Measurements from ENCODE around the gene ZNF808. TPM values are rescaled to one million over a fixed set of nuclear protein-coding genes. Genes with fewer than 3 reads are reported as not detected.

ZNF808 gene
- total and polyA plus RNA-seq, 9 of the 15 experiments (the other 6 are each of a cell fraction or from before 2014, with no cell fraction given) = 3.1 to 20.1 (median 10.9) TPM

GRCh38 chr19:52527134-52527955 is at the start of gene ZNF808 (continued):
- TF ChIP-seq ZNF274 (IDR thresholded peaks at IDR 0.05; ENCODE audit: borderline replicate concordance, low read depth, low read length) (no peak), HDAC2 (IDR thresholded peaks at IDR 0.05) (no peak; the same call in 1 of the 2 replicates), ZNF407 (IDR thresholded peaks at IDR 0.05; ENCODE audit: low read depth) (no peak), VEZF1 (CRISPR knock-in tag; IDR thresholded peaks at IDR 0.05) (peak; percentile 83), TARDBP (IDR thresholded peaks at IDR 0.05) (no peak), E2F3 (CRISPR knock-in tag; IDR thresholded peaks at IDR 0.05) (no peak), ZNF507 (tag; conservative IDR thresholded peaks at IDR 0.05) (no peak), ZNF699 (CRISPR knock-in tag; IDR thresholded peaks at IDR 0.05; ENCODE audit: insufficient replicate concordance) (no peak), ZBTB9 (CRISPR knock-in tag; IDR thresholded peaks at IDR 0.05) (no peak), WHSC1 (IDR thresholded peaks at IDR 0.05; ENCODE audit: low read length) (no peak), ETS2 (tag; IDR thresholded peaks at IDR 0.05; ENCODE audit: borderline replicate concordance, poor library complexity, severe bottlenecking) (no peak)
- TF ChIP-seq, protein P1, sequence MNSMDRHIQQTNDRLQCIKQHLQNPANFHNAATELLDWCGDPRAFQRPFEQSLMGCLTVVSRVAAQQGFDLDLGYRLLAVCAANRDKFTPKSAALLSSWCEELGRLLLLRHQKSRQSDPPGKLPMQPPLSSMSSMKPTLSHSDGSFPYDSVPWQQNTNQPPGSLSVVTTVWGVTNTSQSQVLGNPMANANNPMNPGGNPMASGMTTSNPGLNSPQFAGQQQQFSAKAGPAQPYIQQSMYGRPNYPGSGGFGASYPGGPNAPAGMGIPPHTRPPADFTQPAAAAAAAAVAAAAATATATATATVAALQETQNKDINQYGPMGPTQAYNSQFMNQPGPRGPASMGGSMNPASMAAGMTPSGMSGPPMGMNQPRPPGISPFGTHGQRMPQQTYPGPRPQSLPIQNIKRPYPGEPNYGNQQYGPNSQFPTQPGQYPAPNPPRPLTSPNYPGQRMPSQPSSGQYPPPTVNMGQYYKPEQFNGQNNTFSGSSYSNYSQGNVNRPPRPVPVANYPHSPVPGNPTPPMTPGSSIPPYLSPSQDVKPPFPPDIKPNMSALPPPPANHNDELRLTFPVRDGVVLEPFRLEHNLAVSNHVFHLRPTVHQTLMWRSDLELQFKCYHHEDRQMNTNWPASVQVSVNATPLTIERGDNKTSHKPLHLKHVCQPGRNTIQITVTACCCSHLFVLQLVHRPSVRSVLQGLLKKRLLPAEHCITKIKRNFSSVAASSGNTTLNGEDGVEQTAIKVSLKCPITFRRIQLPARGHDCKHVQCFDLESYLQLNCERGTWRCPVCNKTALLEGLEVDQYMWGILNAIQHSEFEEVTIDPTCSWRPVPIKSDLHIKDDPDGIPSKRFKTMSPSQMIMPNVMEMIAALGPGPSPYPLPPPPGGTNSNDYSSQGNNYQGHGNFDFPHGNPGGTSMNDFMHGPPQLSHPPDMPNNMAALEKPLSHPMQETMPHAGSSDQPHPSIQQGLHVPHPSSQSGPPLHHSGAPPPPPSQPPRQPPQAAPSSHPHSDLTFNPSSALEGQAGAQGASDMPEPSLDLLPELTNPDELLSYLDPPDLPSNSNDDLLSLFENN (IDR thresholded peaks at IDR 0.05; ENCODE audit: low read depth in 2 of 2, low read length in 2 of 2) = no peak
